ENCODE data around the gene CADM2.

DNA sequence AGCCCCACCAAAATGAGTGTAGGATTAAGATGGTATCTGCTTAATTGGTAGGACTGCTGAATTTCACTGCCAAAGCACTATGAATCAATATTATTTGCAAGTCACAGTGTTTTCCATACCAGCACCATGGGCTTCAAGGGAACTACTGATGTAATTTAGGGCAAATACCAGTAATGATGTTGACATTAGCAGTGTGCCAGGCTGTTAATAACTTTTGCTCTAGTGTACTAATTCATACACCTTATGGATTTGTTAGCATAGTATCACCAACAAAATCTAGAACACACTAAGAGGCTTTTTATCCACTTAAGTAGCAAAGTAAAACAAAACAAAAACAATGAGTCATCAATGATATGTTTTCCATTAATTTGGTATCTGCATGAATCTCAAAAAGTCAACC is 888.2 kb downstream of the CADM2 start:
- TF ChIP-seq, protein P1, sequence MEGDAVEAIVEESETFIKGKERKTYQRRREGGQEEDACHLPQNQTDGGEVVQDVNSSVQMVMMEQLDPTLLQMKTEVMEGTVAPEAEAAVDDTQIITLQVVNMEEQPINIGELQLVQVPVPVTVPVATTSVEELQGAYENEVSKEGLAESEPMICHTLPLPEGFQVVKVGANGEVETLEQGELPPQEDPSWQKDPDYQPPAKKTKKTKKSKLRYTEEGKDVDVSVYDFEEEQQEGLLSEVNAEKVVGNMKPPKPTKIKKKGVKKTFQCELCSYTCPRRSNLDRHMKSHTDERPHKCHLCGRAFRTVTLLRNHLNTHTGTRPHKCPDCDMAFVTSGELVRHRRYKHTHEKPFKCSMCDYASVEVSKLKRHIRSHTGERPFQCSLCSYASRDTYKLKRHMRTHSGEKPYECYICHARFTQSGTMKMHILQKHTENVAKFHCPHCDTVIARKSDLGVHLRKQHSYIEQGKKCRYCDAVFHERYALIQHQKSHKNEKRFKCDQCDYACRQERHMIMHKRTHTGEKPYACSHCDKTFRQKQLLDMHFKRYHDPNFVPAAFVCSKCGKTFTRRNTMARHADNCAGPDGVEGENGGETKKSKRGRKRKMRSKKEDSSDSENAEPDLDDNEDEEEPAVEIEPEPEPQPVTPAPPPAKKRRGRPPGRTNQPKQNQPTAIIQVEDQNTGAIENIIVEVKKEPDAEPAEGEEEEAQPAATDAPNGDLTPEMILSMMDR (IDR thresholded peaks at IDR 0.05) = no peak
- no peak for TF ChIP-seq POLR2A (IDR thresholded peaks at IDR 0.05)

All from thyroid gland (tissue), 4 donors.